Kidney (tissue), 14 donors: ENCODE data around the gene NPPA. TPM values are rescaled to one million over a fixed set of nuclear protein-coding genes. Genes with fewer than 3 reads are reported as not detected.

Experiments used
- DNase-seq, 5 donors: peaks; one replicate each; pipeline ENCODE4 v3.0.0-alpha.2; 2013 to 2020
- FAIRE-seq: peaks from 2 replicates; lab custom pipeline; 2012; peaks lifted over from hg19 to GRCh38; lab: Jason Lieb, UNC
- H3K27ac ChIP-seq, 2 donors: one replicate each; pipeline ENCODE4 v1.7.0; 2013; ENCODE audit warnings: low read depth in 2 of 2, low read length in 2 of 2, inconsistent platforms in 1 of 2
- H3K27me3 ChIP-seq: one replicate; pipeline ENCODE4 v1.7.1; 2013; ENCODE audit warnings: low read length, inconsistent platforms; ENCODE audit not compliant: control insufficient read depth, insufficient read depth
- H3K36me3 ChIP-seq, 3 donors: one replicate each; pipeline versions ENCODE4 v1.7.0 to v1.7.1; 2013; ENCODE audit warnings: low read length in 3 of 3, control low read depth in 1 of 3, inconsistent platforms in 1 of 3; ENCODE audit not compliant: insufficient read depth in 3 of 3, control insufficient read depth in 2 of 3
- H3K4me1 ChIP-seq, 3 donors: one replicate each; pipeline versions ENCODE4 v1.7.0 to v1.7.1; 2013; ENCODE audit warnings: low read length in 3 of 3, inconsistent platforms in 1 of 3, low read depth in 1 of 3; ENCODE audit not compliant: control insufficient read depth in 2 of 3, insufficient read depth in 2 of 3
- H3K4me3 ChIP-seq, 3 donors: one replicate each; pipeline versions ENCODE4 v1.7.0 to v1.8.1; 2013; ENCODE audit warnings: low read length in 3 of 3, control low read depth in 1 of 3, inconsistent platforms in 1 of 3
- H3K9ac ChIP-seq, 3 donors: one replicate each; pipeline versions ENCODE4 v1.7.0 to v1.7.1; 2013; ENCODE audit warnings: low read length in 3 of 3, control low read depth in 1 of 3, inconsistent platforms in 1 of 3
- H3K9me3 ChIP-seq, 3 donors: one replicate each; pipeline versions ENCODE4 v1.7.0 to v1.7.1; 2013; ENCODE audit warnings: low read length in 3 of 3, control low read depth in 1 of 3, inconsistent platforms in 1 of 3; ENCODE audit not compliant: control insufficient read depth in 2 of 3, insufficient read depth in 1 of 3
- intact Hi-C: fragments of 100-400 bp; cut with DNase I; formaldehyde crosslinking; loops from one replicate; pipeline ENCODE4 v1.11.1; 2022
- polyA plus RNA-seq: library from polyadenylated mRNA; stranded (reverse); fragments of 350-450 nt; fragmentation: Illumina TruSeq; extraction: RNeasy Lipid Tissue Mini Kit (QIAGEN cat#74804); gene quantifications from one replicate; pipeline ENCODE4 v1.2.3, GENCODE V29; 2014; ENCODE audit warnings: low read depth, low replicate concordance; ENCODE audit not compliant: insufficient read depth
- total RNA-seq: library from RNA; stranded (reverse); fragmentation: NEBNext Ultra II Directional; extraction: Animal tissue kit (Norgen Biotek cat#: 25700); gene quantifications from one replicate; pipeline ENCODE4 v1.2.1, GENCODE V29; 2021
- TF ChIP-seq, protein P1 (sequence below): IDR thresholded peaks from 3 replicates; pipeline ENCODE4 v1.5.1; 2012; ENCODE audit warnings: mild to moderate bottlenecking, moderate library complexity, borderline replicate concordance; ENCODE audit not compliant: insufficient read depth; ENCODE audit errors: extremely low read depth
- donor health status: control.
- donor health status: control.
- donor health status: control.
- donor health status: control.
- donor health status: control.
- donor health status: DM: yes; HTN: yes; CAD: no.
- donor health status: Normal renal cell carcinoma (clear cell type).

The NPPA gene
- total and polyA plus RNA-seq, 2 donors from 2014 or later = 0.50 TPM; not detected in 1

- H3K36me3 ChIP-seq = no peaks in the 10 kb centered on the region
- H3K9me3 ChIP-seq = no peaks in the 10 kb centered on the region
- H3K4me3 ChIP-seq = no peak overlapping the region
- intact Hi-C loops = no loop called here
- no peaks in the 10 kb centered on the region for H3K4me1 ChIP-seq
- H3K27me3 ChIP-seq = peaks cover 4% of the 10 kb centered on the region
- FAIRE-seq (no peak), DNase-seq (peak; percentile 52 to 92 (median 89))
- H3K27ac ChIP-seq = no peak overlapping the region
- TF ChIP-seq, protein P1, sequence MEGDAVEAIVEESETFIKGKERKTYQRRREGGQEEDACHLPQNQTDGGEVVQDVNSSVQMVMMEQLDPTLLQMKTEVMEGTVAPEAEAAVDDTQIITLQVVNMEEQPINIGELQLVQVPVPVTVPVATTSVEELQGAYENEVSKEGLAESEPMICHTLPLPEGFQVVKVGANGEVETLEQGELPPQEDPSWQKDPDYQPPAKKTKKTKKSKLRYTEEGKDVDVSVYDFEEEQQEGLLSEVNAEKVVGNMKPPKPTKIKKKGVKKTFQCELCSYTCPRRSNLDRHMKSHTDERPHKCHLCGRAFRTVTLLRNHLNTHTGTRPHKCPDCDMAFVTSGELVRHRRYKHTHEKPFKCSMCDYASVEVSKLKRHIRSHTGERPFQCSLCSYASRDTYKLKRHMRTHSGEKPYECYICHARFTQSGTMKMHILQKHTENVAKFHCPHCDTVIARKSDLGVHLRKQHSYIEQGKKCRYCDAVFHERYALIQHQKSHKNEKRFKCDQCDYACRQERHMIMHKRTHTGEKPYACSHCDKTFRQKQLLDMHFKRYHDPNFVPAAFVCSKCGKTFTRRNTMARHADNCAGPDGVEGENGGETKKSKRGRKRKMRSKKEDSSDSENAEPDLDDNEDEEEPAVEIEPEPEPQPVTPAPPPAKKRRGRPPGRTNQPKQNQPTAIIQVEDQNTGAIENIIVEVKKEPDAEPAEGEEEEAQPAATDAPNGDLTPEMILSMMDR = no peak
- H3K9ac ChIP-seq = no peak overlapping the region
Measured at GRCh38 chr1:11858968-11859871, 11.6 kb upstream of the NPPA start.

GRCh38 chr1:11858613-11858967 lies 11.0 kb upstream of the NPPA start, which contains the start of gene NPPB:
Gene NPPB (minus strand): TSS chr1:11858945. CDS start chr1:11858833, 112 bp downstream.
- Histone ChIP-seq H3K9me3 (no peaks in the 10 kb centered on the region), H3K36me3 (no peaks in the 10 kb centered on the region), H3K9ac (no peak within 1 kb of the TSS), H3K27ac (no peak within 1 kb of the TSS), H3K4me1 (no peaks in the 10 kb centered on the region), H3K4me3 (no peak within 1 kb of the TSS), H3K27me3 (peaks cover 4% of the 10 kb centered on the region)
- FAIRE-seq = no peak
- peak in 1 of 5 donors; percentile 48 for DNase-seq
- TF ChIP-seq, protein P1 = no peak
- intact Hi-C loops = no loop called here

DNA sequence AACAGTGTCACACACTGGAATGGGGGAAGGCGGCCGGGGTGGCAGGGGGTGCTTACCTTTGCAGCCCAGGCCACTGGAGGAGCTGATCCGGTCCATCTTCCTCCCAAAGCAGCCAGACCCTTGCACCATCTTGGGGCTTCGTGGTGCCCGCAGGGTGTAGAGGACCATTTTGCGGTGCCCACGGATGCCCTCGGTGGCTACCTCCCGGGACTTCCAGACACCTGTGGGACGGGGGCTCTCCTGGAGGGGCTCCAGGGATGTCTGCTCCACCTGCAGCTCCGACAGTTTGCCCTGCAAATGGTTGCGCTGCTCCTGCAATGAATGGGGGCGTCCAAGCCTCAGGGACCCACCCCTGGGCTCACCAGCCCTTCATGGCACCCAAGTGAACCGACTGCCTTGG lies 10.6 kb upstream of the NPPA start:
- FAIRE-seq (no peak), DNase-seq (peak in 1 of 5 donors; percentile 51)
- Histone ChIP-seq H3K27ac (no peak overlapping the region), H3K9ac (no peak overlapping the region), H3K27me3 (peaks cover 4% of the 10 kb centered on the region), H3K4me3 (no peak overlapping the region), H3K36me3 (no peaks in the 10 kb centered on the region), H3K4me1 (no peaks in the 10 kb centered on the region), H3K9me3 (no peaks in the 10 kb centered on the region)
- TF ChIP-seq, protein P1 = no peak
- intact Hi-C loops = no loop called here
